GM19239 (cell line): ENCODE data around the gene JADE2.

Source experiments
- DNase-seq: peaks from one replicate; pipeline ENCODE4 v3.0.0; 2011; ENCODE audit warnings: low spot score; ENCODE audit not compliant: insufficient read length
- FAIRE-seq: peaks from 2 replicates; lab custom pipeline; 2011; peaks lifted over from hg19 to GRCh38; lab: Jason Lieb, UNC

Gene JADE2

DNA sequence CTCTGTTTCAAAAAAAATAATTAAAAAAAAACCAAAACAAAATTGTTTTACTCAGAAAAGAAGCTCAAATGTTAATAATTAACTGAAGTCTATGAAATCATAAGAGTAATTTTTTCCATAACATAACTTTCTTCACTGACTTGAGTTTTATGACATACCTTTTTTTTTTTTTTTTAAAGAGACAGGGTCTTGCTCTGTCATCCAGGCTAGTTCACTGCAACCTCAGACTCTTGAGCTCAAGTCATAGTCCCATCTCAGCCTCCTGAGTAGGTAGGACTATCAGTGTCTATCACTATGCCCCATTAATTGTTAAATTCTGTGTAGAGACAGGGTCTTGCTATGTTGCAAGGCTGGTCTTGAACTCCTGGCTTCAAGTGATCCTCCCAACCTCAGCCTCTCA is 85.3 kb downstream of the JADE2 start:
- DNase-seq (no peak), FAIRE-seq (no peak)

GRCh38 chr5:134611515-134611914 is 86.0 kb downstream of the JADE2 start:
- no peak for DNase-seq
- no peak for FAIRE-seq

GRCh38 chr5:134614450-134615085 is 89.1 kb downstream of the JADE2 start:
- DNase-seq (no peak), FAIRE-seq (no peak)

DNA sequence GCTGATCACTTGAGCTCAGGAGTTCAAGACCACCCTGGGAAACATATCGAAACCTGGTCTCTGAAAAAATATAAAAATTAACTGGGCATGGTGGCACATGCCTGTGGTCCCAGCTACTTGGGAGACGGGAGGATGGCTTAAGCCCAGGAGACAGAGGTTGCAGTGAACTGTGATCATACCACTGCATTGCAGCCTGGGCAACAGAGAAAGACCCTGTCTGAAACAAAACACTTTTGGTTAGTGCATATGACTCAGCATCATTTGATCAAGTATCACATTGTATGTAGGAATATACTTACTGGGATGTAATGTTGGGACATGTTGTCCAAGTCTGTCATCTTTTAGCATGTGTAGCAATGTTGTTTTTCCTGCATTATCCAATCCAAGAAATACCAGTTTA is 95.2 kb downstream of the JADE2 start:
- FAIRE-seq (no peak), DNase-seq (no peak)

- no peak for FAIRE-seq
- no peak for DNase-seq
Measured at GRCh38 chr5:134625559-134625958, 100.1 kb downstream of the JADE2 start.

GRCh38 chr5:134626369-134627014 is 101.0 kb downstream of the JADE2 start:
- FAIRE-seq (no peak), DNase-seq (no peak)
